BLaER1 (cell line): ENCODE measurements around the gene PPP1R12B.
"Not testable (repeated sequence)": the region's sequence is repeated elsewhere in the genome, so short reads cannot be mapped to it uniquely, and the experiment has no call there.

Experiments used
- H3K27ac ChIP-seq: shearing (Covaris generic); formaldehyde crosslinking; 2 replicates; pipeline ENCODE4 v1.8.1; 2022
- H3K27me3 ChIP-seq: shearing (Covaris generic); formaldehyde crosslinking; 2 replicates; pipeline ENCODE4 v1.8.1; 2022
- H3K36me3 ChIP-seq: shearing (Covaris generic); formaldehyde crosslinking; 2 replicates; pipeline ENCODE4 v1.8.1; 2022
- H3K4me1 ChIP-seq: shearing (Covaris generic); formaldehyde crosslinking; 2 replicates; pipeline ENCODE4 v1.8.1; 2022
- H3K4me2 ChIP-seq: shearing (Covaris generic); formaldehyde crosslinking; 2 replicates; pipeline ENCODE4 v1.8.1; 2022
- H3K4me3 ChIP-seq: shearing (Covaris generic); formaldehyde crosslinking; 2 replicates; pipeline ENCODE4 v1.8.1; 2022
- H3K9ac ChIP-seq: shearing (Covaris generic); formaldehyde crosslinking; 2 replicates; pipeline ENCODE4 v1.8.1; 2022
- H3K9me3 ChIP-seq: shearing (Covaris generic); formaldehyde crosslinking; 2 replicates; pipeline ENCODE4 v1.8.1; 2022
- H4K20me1 ChIP-seq: shearing (Covaris generic); formaldehyde crosslinking; 2 replicates; pipeline ENCODE4 v1.8.1; 2022
- Cebpa-rat ChIP-seq: shearing (Covaris generic); IDR thresholded peaks from 2 replicates; pipeline ENCODE4 v1.8.1; 2022

Gene PPP1R12B

DNA sequence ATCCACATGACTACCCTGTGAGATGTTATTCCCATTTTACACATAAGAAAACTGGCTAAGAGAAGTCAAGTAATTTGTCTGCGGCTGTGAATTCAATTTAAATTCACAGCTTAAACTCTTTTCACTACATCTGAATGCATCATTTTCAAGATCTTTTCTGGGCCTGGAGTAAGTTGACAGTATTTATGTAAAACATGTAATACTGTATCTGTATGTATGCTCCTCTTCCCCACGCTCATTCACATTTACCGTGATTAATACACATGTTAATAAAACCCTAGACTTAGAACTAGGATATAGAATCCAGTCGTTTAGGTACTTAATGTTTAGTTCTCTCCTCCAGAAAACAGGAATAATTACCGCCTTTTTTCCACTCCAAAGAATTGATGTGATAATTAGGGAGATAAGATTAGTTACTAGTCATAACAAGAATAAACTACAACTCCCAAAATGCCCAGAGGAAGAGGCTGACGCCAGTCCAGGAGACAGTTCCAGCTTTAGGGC is 442 bp upstream of the PPP1R12B start:
- Histone ChIP-seq H4K20me1 (no peaks in the 10 kb centered on the region), H3K4me2 (peak overlapping the region; percentile 54), H3K9ac (no peak overlapping the region), H3K27ac (no peak overlapping the region), H3K4me1 (peaks cover 28% of the 10 kb centered on the region), H3K36me3 (no peaks in the 10 kb centered on the region), H3K4me3 (0 out of 2 replicates have a peak overlapping the region, but pooled peaks have one; percentile 95), H3K9me3 (no peaks in the 10 kb centered on the region), H3K27me3 (no peaks in the 10 kb centered on the region)
- no peak for TF ChIP-seq Cebpa-rat

GRCh38 chr1:202349206-202349928 is 868 bp downstream of the PPP1R12B start:
- Histone ChIP-seq H3K9me3 (no peaks in the 10 kb centered on the region), H3K36me3 (no peaks in the 10 kb centered on the region), H3K4me3 (peak overlapping the region; percentile 95), H4K20me1 (no peaks in the 10 kb centered on the region), H3K4me1 (peaks cover 21% of the 10 kb centered on the region), H3K4me2 (peak overlapping the region; percentile 96), H3K27me3 (no peaks in the 10 kb centered on the region), H3K27ac (peak overlapping the region; percentile 74), H3K9ac (peak overlapping the region; percentile 87)
- TF ChIP-seq Cebpa-rat, result no peak

DNA sequence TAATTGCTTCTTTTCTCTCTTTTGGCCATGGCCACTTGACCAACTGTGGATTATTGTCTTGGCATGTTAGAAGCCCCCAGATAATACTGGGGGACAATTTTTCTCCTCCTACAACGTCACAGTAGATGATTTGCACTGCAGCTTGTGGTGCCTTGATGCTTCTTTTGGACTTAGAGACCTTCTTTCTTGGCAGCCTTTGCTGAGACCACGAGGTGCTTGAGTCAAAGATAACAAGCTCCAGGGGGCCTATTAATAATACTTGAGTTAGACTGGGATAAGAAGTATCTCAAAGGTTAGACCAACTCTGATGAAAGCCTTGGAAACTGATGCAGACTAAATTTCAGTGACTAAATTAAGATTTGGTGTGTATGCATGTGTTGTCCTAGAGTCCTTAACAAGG is 3.2 kb downstream of the PPP1R12B start:
- TF ChIP-seq Cebpa-rat, result no peak
- H3K27ac ChIP-seq, result no peak overlapping the region
- H3K36me3 ChIP-seq, result no peaks in the 10 kb centered on the region
- H4K20me1 ChIP-seq, result no peaks in the 10 kb centered on the region
- H3K9me3 ChIP-seq, result no peaks in the 10 kb centered on the region
- no peak overlapping the region for H3K9ac ChIP-seq
- no peak overlapping the region for H3K4me3 ChIP-seq
- no peaks in the 10 kb centered on the region for H3K27me3 ChIP-seq
- no peak overlapping the region for H3K4me2 ChIP-seq
- peaks cover 21% of the 10 kb centered on the region for H3K4me1 ChIP-seq

DNA sequence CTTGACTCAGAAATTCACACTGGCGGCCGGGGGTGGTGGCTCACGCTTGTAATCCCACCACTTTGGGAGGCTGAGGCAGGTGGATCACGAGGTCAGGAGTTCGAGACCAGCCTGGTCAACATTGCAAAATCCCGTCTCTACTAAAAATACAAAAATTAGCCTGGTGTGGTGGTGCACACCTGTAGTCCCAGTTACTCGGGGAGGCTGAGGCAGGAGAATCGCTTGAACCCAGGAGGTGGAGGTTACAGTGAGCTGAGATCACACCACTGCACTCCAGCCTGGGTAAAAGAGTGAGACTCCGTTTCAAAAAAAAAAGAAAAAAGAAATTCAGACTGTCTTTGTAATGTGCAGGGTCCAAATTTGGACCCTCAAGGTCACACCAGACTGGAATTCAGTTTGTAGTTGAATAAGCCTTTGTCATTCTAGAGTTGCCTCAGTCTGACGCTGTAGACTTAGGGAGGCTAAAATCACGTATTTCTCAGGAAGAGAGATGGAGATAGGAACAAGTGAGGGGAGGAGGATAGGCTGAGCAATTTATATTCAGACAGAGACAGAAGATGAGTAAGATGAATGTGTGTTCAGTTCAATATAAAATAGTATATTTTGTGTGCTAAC is 4.2 kb downstream of the PPP1R12B start:
- not testable (repeated sequence) for H3K4me2 ChIP-seq, H3K9me3 ChIP-seq, H3K27me3 ChIP-seq, H3K27ac ChIP-seq, H3K4me3 ChIP-seq, H3K9ac ChIP-seq, H4K20me1 ChIP-seq, H3K36me3 ChIP-seq
- peaks cover 21% of the 10 kb centered on the region for H3K4me1 ChIP-seq

- no peak overlapping the region for H3K4me3 ChIP-seq
- H3K36me3 ChIP-seq, result no peaks in the 10 kb centered on the region
- no peak overlapping the region for H3K9ac ChIP-seq
- no peaks in the 10 kb centered on the region for H3K4me1 ChIP-seq
- no peaks in the 10 kb centered on the region for H3K27me3 ChIP-seq
- no peaks in the 10 kb centered on the region for H4K20me1 ChIP-seq
- no peak for TF ChIP-seq Cebpa-rat
- H3K4me2 ChIP-seq, result no peak overlapping the region
- H3K27ac ChIP-seq, result no peak overlapping the region
- H3K9me3 ChIP-seq, result no peaks in the 10 kb centered on the region
Observed at GRCh38 chr1:202355944-202356553, 7.5 kb downstream of the PPP1R12B start.

DNA sequence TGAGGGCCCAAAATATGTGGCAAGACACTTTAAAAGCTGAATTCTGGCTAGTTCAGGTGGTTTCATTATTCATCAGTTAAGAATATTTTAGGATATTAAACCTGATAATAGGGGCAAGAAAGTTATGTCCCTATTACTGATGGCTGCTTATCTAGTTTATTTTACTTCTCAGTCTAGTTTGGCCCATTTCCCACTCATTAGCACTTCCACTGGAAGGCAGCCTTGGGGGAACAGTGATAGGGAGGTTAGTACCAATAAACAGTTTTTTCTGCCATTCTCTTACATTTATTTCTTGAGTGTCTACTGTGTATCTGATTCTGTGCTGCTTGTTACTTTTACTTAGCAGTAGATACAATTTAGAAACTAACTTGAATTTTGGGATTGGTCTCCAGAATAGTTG is 9.0 kb downstream of the PPP1R12B start:
- H3K4me1 ChIP-seq, result no peaks in the 10 kb centered on the region
- no peaks in the 10 kb centered on the region for H3K36me3 ChIP-seq
- H3K4me3 ChIP-seq, result no peak overlapping the region
- TF ChIP-seq Cebpa-rat, result no peak
- H4K20me1 ChIP-seq, result no peaks in the 10 kb centered on the region
- H3K9ac ChIP-seq, result no peak overlapping the region
- no peaks in the 10 kb centered on the region for H3K9me3 ChIP-seq
- no peak overlapping the region for H3K27ac ChIP-seq
- H3K27me3 ChIP-seq, result no peaks in the 10 kb centered on the region
- H3K4me2 ChIP-seq, result no peak overlapping the region

GRCh38 chr1:202361224-202361623 is 12.7 kb downstream of the PPP1R12B start:
- H3K4me2 ChIP-seq, result no peak overlapping the region
- no peaks in the 10 kb centered on the region for H3K27me3 ChIP-seq

DNA sequence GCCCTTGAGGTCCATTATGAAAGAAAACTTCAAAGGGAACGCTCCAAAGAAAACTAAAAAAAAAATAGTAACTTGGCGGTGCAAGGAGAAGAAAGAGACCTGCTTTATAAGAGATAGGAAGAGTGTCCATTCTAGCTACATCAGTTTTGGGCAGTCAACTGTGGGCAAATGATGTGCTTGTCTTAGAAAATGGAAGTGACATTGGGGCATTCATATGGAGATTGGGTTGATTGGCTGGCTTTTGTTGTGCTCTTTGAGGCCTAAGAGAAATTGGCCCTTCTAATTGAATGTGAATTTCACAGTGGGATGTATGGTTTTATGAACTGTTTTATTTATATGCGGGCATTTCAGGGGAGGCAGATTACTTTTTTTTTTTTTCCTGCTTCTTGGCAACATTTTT is 13.2 kb downstream of the PPP1R12B start:
- Histone ChIP-seq H3K36me3 (no peaks in the 10 kb centered on the region), H3K4me3 (no peak overlapping the region), H3K27me3 (no peaks in the 10 kb centered on the region), H3K9ac (no peak overlapping the region), H3K4me2 (no peak overlapping the region), H4K20me1 (no peaks in the 10 kb centered on the region), H3K27ac (no peak overlapping the region), H3K9me3 (no peaks in the 10 kb centered on the region), H3K4me1 (peaks cover 7% of the 10 kb centered on the region)
- TF ChIP-seq Cebpa-rat, result no peak

More at GRCh38 chr1:202361224-202361623, 12.7 kb downstream of the PPP1R12B start:
- no peak overlapping the region for H3K9ac ChIP-seq
- H3K9me3 ChIP-seq, result no peaks in the 10 kb centered on the region
- no peak for TF ChIP-seq Cebpa-rat
- no peak overlapping the region for H3K27ac ChIP-seq
- H3K4me3 ChIP-seq, result no peak overlapping the region
- no peaks in the 10 kb centered on the region for H3K36me3 ChIP-seq
- no peaks in the 10 kb centered on the region for H4K20me1 ChIP-seq
- H3K4me1 ChIP-seq, result peaks cover 7% of the 10 kb centered on the region

GRCh38 chr1:202362212-202362611 is 13.7 kb downstream of the PPP1R12B start:
- H3K9ac ChIP-seq, result no peak overlapping the region
- peaks cover 7% of the 10 kb centered on the region for H3K4me1 ChIP-seq
- H3K4me3 ChIP-seq, result no peak overlapping the region
- no peaks in the 10 kb centered on the region for H3K36me3 ChIP-seq
- no peaks in the 10 kb centered on the region for H3K27me3 ChIP-seq
- H3K9me3 ChIP-seq, result no peaks in the 10 kb centered on the region
- no peak overlapping the region for H3K27ac ChIP-seq
- no peak overlapping the region for H3K4me2 ChIP-seq
- H4K20me1 ChIP-seq, result no peaks in the 10 kb centered on the region
- TF ChIP-seq Cebpa-rat, result no peak

GRCh38 chr1:202365092-202365815 is 16.8 kb downstream of the PPP1R12B start:
- Histone ChIP-seq H3K36me3 (no peaks in the 10 kb centered on the region), H3K4me2 (no peak overlapping the region)

More at GRCh38 chr1:202365092-202365815, 16.8 kb downstream of the PPP1R12B start:
- no peaks in the 10 kb centered on the region for H3K27me3 ChIP-seq
- H3K27ac ChIP-seq, result no peak overlapping the region
- no peak overlapping the region for H3K4me3 ChIP-seq
- H3K9ac ChIP-seq, result no peak overlapping the region
- H4K20me1 ChIP-seq, result no peaks in the 10 kb centered on the region
- H3K9me3 ChIP-seq, result no peaks in the 10 kb centered on the region
- no peak for TF ChIP-seq Cebpa-rat
- peaks cover 7% of the 10 kb centered on the region for H3K4me1 ChIP-seq
